GM06990 (cell line): ENCODE data around the gene MICALL2.

Experiments
- DNase-seq: peaks from one replicate; pipeline ENCODE4 v3.0.0-alpha.2; 2011; ENCODE audit not compliant: insufficient read length; ENCODE audit errors: extremely low read depth
- H3K27me3 ChIP-seq: replicated peaks from 2 replicates; pipeline ENCODE4 v1.6.0; 2011; ENCODE audit warnings: low read length; ENCODE audit not compliant: control insufficient read depth, insufficient read depth
- H3K36me3 ChIP-seq: 2 replicates; pipeline ENCODE4 v1.5.1; 2011; ENCODE audit warnings: low read length; ENCODE audit not compliant: control insufficient read depth, insufficient read depth
- H3K4me3 ChIP-seq: replicated peaks from 2 replicates; pipeline ENCODE4 v1.5.1; 2011; ENCODE audit warnings: low read depth, mild to moderate bottlenecking, control low read depth, low read length
- TF ChIP-seq, protein P1 (sequence below): IDR thresholded peaks from 2 replicates; pipeline ENCODE4 v1.5.1; 2011; ENCODE audit warnings: low read length, control low read depth, mild to moderate bottlenecking, inconsistent platforms; ENCODE audit not compliant: insufficient read depth, poor library complexity, severe bottlenecking

Gene MICALL2

DNA sequence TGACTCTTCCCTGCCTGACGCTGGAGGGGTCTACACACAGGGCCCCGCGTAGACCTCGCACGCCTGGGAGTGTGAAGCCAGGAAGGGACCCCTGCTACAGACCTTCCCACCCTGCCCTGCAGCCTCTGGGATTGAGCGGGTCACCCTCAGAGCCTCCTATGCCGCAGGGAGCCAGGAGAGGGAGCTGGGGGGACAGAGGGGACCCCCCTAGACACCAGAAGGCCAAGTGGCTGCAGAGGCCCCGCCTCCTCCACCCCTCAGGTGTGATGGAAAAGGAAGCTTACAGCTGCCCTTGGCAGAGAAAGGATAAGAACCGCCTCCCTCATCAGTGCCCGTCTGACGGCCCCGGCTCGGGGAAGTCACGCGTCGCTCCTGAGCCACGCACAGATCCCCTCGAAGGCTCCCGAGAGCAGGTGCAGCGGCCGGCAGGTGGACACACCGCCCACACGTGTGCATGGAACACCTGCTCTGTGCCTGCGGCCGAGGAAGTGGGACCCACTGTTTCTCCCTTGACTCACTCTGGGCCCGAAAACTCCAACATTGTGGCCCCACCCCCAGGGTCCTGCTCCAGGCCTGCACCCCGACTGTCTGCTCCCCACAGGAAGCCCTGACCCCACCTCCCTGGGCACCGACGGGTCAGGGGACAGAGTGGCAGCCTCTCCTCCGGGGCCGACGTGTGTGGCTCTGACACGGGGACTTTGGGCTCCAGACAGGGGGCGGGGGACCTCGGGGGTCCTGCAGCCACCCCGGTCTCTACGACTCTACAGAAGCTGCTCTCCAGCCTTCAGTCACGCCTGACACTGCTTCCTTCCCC lies 73.3 kb downstream of the MICALL2 start:
- TF ChIP-seq, protein P1, sequence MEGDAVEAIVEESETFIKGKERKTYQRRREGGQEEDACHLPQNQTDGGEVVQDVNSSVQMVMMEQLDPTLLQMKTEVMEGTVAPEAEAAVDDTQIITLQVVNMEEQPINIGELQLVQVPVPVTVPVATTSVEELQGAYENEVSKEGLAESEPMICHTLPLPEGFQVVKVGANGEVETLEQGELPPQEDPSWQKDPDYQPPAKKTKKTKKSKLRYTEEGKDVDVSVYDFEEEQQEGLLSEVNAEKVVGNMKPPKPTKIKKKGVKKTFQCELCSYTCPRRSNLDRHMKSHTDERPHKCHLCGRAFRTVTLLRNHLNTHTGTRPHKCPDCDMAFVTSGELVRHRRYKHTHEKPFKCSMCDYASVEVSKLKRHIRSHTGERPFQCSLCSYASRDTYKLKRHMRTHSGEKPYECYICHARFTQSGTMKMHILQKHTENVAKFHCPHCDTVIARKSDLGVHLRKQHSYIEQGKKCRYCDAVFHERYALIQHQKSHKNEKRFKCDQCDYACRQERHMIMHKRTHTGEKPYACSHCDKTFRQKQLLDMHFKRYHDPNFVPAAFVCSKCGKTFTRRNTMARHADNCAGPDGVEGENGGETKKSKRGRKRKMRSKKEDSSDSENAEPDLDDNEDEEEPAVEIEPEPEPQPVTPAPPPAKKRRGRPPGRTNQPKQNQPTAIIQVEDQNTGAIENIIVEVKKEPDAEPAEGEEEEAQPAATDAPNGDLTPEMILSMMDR, result no peak
- H3K4me3 ChIP-seq, result no peak overlapping the region
- DNase-seq, result no peak
- H3K36me3 ChIP-seq, result no peaks in the 10 kb centered on the region
- H3K27me3 ChIP-seq, result no peaks in the 10 kb centered on the region; the same call in 1 of the 2 replicates

DNA sequence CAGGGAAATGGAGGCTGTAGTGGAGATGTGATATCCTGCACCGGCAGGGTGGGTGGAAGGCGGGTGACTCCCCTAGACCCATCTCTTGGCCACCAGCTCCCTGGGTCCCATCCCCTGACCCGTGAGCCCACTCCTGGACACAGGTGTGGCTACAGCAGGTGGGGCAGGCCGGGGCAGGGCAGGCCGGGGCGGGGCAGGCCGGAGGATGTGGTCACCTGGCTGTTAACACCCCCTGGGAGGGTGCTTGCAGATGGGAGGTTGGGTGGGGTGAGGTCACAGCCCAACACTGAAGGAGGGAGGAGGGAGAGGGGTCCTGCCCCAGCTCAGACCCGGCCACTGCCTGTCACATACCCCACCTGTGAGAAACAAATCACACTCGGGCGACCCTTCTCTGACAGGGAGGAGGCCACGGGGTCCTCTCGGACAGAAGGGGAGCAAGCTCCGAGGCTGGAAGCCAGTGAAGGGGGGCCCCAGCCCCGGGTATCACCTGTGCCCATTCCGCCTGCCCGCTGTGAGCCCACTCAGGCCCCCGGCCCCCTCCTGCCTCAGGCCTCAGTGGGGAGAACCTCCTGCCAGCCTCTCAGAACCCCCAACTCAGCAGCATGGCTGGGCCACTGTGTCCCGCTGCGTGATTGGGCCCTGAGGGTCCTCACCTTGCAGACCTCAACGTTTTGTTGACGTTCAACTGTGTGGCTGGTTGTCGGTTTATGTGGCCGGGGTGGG lies 74.0 kb downstream of the MICALL2 start:
- DNase-seq, result no peak
- TF ChIP-seq, protein P1, result no peak
- no peaks in the 10 kb centered on the region for H3K36me3 ChIP-seq
- H3K4me3 ChIP-seq, result no peak overlapping the region
- H3K27me3 ChIP-seq, result no peaks in the 10 kb centered on the region; the same call in 1 of the 2 replicates
